Astrocyte (in vitro differentiated cells and primary cell): ENCODE results near the gene ADCYAP1R1.

ENCODE experiments used
- CTCF ChIP-seq: IDR thresholded peaks from 2 replicates; pipeline ENCODE4 v1.5.1; 2011; ENCODE audit warnings: low read depth, mild to moderate bottlenecking, inconsistent platforms, low read length, moderate library complexity; ENCODE audit not compliant: insufficient read depth
- EZH2 ChIP-seq: IDR thresholded peaks from 2 replicates; pipeline ENCODE4 v1.6.1; 2012; ENCODE audit warnings: mild to moderate bottlenecking, low read length, inconsistent platforms; ENCODE audit not compliant: insufficient read depth

GRCh38 chr7:31073326-31074119 is 21.4 kb downstream of the ADCYAP1R1 start:
- TF ChIP-seq CTCF (no peak), EZH2 (no peak)
